ENCODE measurements around the gene CARM1.

Gene CARM1

GRCh38 chr19:10966809-10967208 lies 95.5 kb downstream of the CARM1 start:
- Mint-ChIP-seq H3K9me3 (no peaks in the 10 kb centered on the region), H3K4me1 (peaks cover 54% of the 10 kb centered on the region), H3K36me3 (ENCODE audit: low read depth) (peaks cover 23% of the 10 kb centered on the region), H3K4me3 (peak overlapping the region in 2 of 3 experiments; percentile 32 to 40), H3K27ac (peak overlapping the region; percentile 87 to 95 (median 91)), H3K27me3 (ENCODE audit: low read depth) (no peaks in the 10 kb centered on the region)
- TF ChIP-seq CTCF (IDR thresholded peaks at IDR 0.05; ENCODE audit: unreplicated experiment in 3 of 3) = no peak

GRCh38 chr19:10968527-10969135 lies 97.3 kb downstream of the CARM1 start:
- Mint-ChIP-seq H3K27ac (peak overlapping the region; percentile 83 to 92 (median 88)), H3K36me3 (ENCODE audit: low read depth) (peaks cover 30% of the 10 kb centered on the region), H3K4me1 (peaks cover 47% of the 10 kb centered on the region), H3K27me3 (ENCODE audit: low read depth) (no peaks in the 10 kb centered on the region), H3K4me3 (peak overlapping the region; percentile 45 to 63 (median 55)), H3K9me3 (no peaks in the 10 kb centered on the region)
- TF ChIP-seq CTCF (IDR thresholded peaks at IDR 0.05; ENCODE audit: unreplicated experiment in 3 of 3) = no peak

GRCh38 chr19:10971107-10971726 lies 99.9 kb downstream of the CARM1 start:
- Mint-ChIP-seq H3K27ac (peak overlapping the region in 1 of 3 experiments; percentile 69), H3K27me3 (ENCODE audit: low read depth) (no peaks in the 10 kb centered on the region)

More at GRCh38 chr19:10971107-10971726, 99.9 kb downstream of the CARM1 start:
- no peaks in the 10 kb centered on the region for H3K9me3 Mint-ChIP-seq
- peaks cover 30% of the 10 kb centered on the region for H3K36me3 Mint-ChIP-seq (ENCODE audit: low read depth)
- peaks cover 48% of the 10 kb centered on the region for H3K4me1 Mint-ChIP-seq
- TF ChIP-seq CTCF (IDR thresholded peaks at IDR 0.05; ENCODE audit: unreplicated experiment in 3 of 3) = no peak
- H3K4me3 Mint-ChIP-seq = no peak overlapping the region

Measured in nephron (organoid).